Retinal pigment epithelial cell (primary cell): ENCODE measurements around the gene ACACB.

ENCODE experiments used
- DNase-seq: peaks from one replicate; pipeline ENCODE4 v3.0.0-alpha.2; 2010; ENCODE audit warnings: low read depth
- H3K4me3 ChIP-seq: 2 replicates; pipeline ENCODE4 v1.5.1; 2011; ENCODE audit warnings: mild to moderate bottlenecking, low read length, control low read depth, moderate library complexity
- TF ChIP-seq, protein P1 (sequence below): conservative IDR thresholded peaks from 2 replicates; pipeline ENCODE4 v1.5.1; 2011; ENCODE audit warnings: low read depth, low read length, control low read depth, inconsistent platforms

Gene ACACB

GRCh38 chr12:109087250-109087649, 29.1 kb upstream of the ACACB start:
- TF ChIP-seq, protein P1, sequence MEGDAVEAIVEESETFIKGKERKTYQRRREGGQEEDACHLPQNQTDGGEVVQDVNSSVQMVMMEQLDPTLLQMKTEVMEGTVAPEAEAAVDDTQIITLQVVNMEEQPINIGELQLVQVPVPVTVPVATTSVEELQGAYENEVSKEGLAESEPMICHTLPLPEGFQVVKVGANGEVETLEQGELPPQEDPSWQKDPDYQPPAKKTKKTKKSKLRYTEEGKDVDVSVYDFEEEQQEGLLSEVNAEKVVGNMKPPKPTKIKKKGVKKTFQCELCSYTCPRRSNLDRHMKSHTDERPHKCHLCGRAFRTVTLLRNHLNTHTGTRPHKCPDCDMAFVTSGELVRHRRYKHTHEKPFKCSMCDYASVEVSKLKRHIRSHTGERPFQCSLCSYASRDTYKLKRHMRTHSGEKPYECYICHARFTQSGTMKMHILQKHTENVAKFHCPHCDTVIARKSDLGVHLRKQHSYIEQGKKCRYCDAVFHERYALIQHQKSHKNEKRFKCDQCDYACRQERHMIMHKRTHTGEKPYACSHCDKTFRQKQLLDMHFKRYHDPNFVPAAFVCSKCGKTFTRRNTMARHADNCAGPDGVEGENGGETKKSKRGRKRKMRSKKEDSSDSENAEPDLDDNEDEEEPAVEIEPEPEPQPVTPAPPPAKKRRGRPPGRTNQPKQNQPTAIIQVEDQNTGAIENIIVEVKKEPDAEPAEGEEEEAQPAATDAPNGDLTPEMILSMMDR: no peak
- no peak for DNase-seq
- H3K4me3 ChIP-seq: no peak overlapping the region

GRCh38 chr12:109088818-109089217, 27.6 kb upstream of the ACACB start:
- DNase-seq: no peak
- TF ChIP-seq, protein P1: no peak
- no peak overlapping the region for H3K4me3 ChIP-seq

DNA sequence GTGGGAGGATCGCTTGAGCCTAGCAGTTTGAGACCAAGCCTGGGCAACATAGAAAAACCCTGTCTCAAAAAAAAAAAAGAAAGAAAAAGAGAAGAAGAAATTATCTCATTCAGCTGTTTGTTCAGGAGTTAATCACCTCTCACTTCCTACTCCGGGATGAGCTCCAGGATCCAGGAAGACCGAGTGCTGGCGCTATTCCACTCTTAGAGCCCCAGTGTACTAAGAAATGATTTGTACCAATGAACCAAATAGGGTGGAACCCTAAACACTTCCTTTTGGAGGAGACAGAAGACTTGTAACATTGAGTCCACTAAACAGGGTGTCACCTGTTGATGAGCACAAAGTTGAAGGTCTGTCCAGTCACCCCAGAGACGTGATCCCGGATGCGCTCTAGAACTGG, 26.7 kb upstream of the ACACB start:
- no peak for DNase-seq
- H3K4me3 ChIP-seq: no peak overlapping the region
- TF ChIP-seq, protein P1: no peak

GRCh38 chr12:109092497-109093021, 23.8 kb upstream of the ACACB start:
- no peak for DNase-seq

DNA sequence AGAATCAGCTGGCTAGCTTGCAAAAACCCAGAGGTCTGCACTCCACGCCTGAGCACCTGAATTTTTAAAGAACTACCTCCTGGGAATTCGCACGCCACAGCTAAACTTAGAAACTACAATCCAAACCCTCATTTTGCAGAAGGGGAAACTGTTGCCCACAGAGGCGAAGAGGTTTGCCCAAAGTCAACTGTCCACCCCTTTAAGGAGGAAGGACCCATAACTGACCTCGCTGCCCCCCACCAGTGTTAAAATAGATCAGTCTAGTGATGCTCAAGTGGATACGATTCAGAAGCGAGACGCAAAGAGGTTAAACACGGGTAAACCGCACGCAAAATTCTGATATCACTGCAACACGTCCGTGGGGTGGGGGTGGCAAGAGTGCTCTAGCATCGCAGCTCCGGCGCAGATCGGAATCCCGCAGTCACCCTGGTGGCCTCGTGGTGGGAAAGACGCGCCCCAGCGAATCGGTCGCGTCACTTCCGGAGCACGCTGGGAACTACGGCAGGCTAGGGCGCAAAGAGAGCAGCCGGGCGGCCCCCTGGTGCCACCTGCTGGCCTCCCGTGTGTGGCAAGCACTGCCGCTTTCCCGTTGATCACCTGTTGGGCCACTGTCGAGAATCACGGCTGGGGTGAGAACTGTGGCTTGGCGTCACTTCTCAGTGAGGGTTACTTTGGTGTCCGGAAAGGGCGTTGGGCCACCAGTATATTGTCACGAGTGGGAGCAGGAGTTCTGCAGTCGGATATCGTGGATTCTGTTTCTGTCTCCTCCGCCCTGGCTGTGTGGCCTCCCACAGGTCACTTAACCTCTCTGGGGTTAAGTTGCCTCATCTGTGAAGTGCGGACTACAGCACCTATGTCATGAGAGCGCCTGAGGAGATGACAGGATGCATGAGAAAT, 23.1 kb upstream of the ACACB start, which contains the start of gene ALKBH2:
Gene ALKBH2, minus strand, starts transcription at position 451 of the 897 bp plus-strand sequence. CDS start 686 bp downstream, outside the sequence.
- TF ChIP-seq, protein P1: peak; percentile 95
- DNase-seq: peak; percentile 63
- peak within 1 kb of the TSS; percentile 59 for H3K4me3 ChIP-seq

More at GRCh38 chr12:109092497-109093021, 23.8 kb upstream of the ACACB start:
- TF ChIP-seq, protein P1: no peak
- H3K4me3 ChIP-seq: peak overlapping the region; percentile 59

DNA sequence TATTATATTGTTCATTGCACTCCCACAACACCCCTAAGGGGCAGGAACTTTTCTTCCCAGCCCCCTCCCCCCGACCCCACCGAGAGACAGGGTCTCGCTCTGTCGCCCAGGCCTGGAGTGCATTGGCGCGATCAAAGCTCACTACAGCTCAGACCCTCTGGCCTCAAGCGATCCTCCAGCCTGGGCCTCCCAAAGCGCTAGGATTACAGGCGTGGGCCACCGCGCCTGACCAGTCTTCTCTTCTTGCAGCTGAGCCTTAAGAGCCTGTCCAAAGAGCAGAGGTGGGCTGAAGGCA, 19.3 kb upstream of the ACACB start:
- DNase-seq: no peak
- TF ChIP-seq, protein P1: no peak
- peak overlapping the region; percentile 58 for H3K4me3 ChIP-seq
